Measurements from ENCODE around the gene CTAG1B.
"Not testable (repeated sequence)": the region's sequence is repeated elsewhere in the genome, so short reads cannot be mapped to it uniquely, and the experiment has no call there.

The CTAG1B gene

DNA sequence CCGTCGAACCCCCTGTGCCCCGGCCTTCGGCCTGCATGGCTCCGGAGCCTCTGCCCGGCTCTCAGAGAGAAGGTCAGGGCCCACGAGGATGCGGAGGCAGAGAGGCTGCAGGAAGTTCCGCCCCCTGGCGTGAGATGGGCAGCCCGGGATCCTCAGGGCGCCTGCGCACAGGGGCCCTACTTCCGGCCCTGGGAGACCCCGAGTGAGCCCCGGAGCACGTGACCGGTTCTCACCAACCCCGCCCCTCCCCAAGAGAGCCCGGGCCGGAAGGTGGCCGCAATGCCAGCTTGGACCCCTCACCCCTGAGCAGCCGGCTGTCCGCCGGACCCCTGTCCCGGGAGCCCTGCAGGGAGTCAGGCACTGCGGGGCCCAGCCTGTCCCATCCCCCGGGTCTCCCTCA is at the start of gene CTAG1B:
TSS of gene CTAG1B (minus strand) at position 101 of the 400 bp plus-strand sequence. CDS start at position 37, 64 bp downstream.
- not testable (repeated sequence) for DNase-seq

DNA sequence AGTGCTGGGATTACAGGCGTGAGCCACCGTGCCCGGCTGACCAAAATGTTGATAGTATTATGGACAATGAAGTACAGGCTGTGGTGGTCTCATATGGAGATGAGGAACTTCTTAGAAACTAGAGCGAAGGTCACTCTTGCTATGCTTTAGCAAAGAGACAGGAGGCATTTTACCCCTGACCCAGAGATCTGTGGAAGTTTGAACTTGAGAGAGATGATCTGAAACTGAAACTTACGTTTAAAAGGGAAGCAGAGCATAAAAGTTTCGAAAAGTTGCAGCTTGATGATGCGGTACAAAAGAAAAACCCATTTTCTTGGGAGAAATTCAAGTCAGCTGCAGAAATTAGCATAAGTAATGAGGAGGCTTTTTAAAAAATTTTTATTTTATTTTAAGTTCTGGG is 42.8 kb upstream of the CTAG1B start:
- DNase-seq = no peak

DNA sequence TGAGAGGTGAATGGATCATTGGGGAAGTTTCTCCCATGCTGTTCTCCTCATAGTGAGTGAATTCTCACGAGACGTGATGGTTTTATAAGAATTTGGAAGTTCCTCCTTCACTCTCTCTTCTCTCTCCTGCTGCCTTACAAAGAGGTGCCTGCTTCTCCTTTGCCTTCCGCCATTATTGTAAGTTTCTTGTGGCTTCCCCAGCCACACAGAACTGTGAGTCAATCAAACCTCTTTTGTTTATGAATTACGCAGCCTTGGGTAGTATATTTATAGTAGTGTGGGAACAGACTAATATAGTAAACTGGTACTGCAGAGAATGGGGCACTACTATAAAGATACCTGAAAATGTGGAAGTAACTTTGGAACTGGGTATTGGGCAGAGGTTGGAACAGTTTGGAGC is 42.1 kb upstream of the CTAG1B start:
- no peak for DNase-seq

DNA sequence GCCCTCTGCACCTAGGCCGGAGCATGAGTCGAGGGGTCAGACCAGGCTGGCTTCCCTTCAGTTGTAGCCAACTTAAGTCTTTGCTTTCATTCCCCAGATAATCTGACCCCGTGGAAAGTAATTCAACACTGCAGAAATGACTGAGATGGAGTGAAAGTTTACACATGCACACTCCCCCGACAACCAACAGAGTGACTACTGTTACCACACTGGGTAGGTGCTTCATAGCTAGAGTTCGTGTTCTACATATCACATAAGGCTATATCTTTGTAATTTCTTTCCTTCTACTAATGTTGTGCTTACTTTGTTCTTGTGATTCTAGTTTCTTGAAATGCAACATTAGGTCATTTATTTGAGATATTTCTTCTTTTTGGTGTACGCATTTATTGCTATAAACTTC is 41.5 kb upstream of the CTAG1B start:
- DNase-seq = no peak

DNA sequence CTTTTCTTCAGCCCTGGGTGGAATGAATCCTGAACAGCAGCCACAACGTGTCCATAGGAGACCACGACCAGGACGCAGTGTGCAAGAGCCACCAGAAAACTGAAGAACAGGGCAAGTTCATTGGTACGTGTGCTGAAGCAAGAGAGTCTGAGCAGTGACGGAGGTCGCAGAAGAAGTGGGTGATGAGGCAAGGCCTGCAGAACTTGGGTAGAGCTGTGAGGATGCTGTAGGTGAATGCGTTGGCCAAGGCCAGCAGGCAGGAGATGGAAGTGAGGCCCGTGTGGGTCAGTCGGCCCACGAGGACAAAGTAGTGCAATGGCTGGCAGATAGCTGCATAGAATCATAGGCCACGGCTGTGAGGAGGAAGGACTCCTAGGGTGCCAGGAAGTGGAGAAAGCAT is 39.9 kb upstream of the CTAG1B start:
- no peak for DNase-seq

GRCh38 chrX:154658187-154658586 is 39.1 kb upstream of the CTAG1B start:
- no peak for DNase-seq

- no peak for DNase-seq
These were observed 38.2 kb upstream of the CTAG1B start for GRCh38 chrX:154657226-154657805.

DNA sequence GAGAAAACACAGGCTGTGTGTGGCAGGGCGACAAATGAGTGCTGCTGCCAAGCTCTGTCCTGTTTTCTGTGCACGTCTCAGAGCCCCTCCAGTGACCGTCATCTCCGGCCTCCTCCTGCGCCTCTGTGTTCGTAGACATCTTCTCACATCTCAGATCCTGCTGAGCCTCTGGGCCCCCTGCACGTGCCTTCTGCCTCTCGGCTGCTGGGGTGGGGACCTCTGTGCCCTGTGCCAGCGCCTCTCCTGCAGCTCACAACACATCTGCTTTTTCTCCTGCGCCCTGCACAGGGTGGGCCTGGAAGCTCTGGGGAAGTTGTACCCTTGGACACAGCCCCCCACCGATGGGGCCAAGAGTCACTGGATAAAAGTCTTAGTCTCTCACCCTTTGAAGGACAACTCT is 36.7 kb upstream of the CTAG1B start:
- DNase-seq = no peak

- no peak for DNase-seq
These were observed 36.3 kb upstream of the CTAG1B start for GRCh38 chrX:154655346-154655745.

DNA sequence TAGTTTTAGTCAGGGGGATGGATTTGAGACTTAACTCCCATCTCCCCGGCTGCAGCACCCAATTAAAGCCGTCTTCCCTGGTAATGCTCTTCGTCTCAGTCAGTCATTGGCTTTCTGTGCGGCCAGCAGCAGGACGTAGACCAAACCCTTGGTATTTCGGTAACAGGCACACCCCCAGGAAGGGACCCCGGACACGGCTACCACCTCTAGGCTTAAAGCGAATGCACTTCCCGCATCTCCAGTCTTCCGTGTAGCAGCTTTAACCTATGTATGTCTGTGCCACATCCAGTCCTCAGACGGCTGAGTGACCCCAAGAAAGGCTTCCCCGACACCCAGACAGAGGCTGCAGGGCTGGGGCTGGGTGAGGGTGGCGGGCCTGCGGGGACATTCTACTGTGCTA is 35.8 kb upstream of the CTAG1B start:
- no peak for DNase-seq

DNA sequence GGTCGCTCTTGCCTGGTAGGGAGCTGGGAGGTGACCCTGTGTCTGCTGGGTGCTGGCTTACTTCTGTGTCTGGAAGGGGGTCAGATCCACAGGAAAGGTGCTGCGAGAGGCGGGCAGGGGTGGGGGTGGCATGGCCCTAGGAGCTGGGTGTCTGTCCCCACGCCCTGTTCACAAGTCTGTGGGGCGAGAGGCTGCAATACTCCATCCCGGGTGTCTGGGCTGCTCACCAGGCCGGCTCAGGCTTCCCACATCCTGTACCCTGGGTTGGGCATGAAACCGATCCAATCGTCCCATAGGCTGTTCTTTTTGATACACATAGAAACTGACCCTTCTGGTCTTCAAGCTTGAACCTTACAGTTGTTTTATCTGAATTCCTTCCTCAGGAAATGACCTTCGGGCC is 35.3 kb upstream of the CTAG1B start:
- DNase-seq = no peak

DNA sequence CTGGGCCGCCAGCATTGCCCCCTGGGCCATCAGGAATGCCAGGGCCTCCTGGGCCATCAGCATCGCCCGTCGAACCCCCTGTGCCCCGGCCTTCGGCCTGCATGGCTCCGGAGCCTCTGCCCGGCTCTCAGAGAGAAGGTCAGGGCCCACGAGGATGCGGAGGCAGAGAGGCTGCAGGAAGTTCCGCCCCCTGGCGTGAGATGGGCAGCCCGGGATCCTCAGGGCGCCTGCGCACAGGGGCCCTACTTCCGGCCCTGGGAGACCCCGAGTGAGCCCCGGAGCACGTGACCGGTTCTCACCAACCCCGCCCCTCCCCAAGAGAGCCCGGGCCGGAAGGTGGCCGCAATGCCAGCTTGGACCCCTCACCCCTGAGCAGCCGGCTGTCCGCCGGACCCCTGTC is 34.3 kb upstream of the CTAG1B start, which contains the start of gene CTAG2:
TSS of gene CTAG2 (minus strand) at position 167 of the 400 bp plus-strand sequence. CDS start at position 103, 64 bp downstream.
- not testable (repeated sequence) for DNase-seq

DNA sequence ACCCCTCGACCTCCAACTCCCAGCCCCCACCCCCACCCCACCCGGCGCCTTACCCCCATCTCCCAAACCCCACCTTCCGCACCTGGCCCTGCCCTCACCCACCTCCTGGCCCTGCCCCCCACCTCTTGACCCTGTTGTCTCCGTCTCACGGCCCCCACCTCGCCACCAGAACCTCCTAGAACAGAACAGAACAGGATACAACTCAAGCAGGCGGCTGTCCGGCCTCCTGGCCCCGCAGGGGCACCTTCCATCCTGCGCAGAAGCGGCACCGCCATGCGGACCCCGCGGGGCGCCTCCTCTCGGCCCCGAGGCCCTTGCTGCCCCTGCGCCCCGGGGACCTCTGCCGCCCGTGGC is 33.9 kb upstream of the CTAG1B start:
- DNase-seq = no peak

DNA sequence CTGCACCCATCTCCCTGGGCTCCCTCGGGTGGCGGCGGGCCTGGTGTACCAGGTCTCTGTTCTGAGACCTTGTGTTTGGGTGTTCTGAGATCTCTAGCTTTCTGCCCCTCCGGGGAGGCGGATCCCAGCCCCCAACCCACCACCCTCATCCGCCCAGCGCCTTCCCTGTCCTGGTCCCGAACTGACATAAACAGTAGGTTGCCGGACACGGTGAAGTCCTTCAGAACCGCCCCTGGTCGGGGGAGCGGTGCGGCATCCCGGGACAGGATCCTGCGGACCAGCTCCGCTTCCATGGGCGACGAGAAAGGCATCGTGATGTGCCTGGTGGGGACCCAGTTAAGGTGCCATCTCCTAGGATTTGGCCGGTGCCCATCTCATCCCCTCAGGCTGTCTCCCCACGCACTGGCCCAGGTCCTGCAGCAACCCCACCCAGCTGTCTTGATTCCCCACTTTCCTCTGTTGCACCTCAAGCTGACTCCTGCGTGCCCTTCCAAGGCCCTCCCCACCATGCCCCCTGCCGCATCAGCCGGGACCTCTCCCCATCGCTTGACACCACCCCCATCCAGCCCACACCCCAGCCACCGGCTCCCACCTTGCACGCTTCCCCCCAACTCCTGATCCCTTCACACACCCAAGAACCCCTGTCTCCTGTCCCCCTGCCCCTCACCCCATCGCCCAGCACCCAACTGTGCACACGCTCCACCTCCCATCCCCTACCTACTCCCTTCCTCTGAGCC is 33.4 kb upstream of the CTAG1B start:
- no peak for DNase-seq

DNA sequence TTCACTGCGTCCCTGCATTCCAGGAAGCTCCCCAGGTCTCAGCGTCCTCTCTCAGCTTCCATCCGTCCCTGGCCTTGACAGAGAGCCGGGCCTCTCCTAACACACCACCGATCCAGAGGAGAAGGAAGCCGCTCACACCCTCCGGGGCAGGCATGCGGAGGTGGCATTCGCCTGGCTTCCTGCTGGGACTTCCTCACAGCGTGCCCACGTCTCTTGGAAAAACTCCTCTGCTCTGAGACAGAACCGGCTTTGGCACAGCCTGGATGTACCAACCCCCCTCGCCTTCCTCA is 31.1 kb upstream of the CTAG1B start:
- DNase-seq = no peak

GRCh38 chrX:154649503-154650220 is 30.6 kb upstream of the CTAG1B start:
- no peak for DNase-seq

DNA sequence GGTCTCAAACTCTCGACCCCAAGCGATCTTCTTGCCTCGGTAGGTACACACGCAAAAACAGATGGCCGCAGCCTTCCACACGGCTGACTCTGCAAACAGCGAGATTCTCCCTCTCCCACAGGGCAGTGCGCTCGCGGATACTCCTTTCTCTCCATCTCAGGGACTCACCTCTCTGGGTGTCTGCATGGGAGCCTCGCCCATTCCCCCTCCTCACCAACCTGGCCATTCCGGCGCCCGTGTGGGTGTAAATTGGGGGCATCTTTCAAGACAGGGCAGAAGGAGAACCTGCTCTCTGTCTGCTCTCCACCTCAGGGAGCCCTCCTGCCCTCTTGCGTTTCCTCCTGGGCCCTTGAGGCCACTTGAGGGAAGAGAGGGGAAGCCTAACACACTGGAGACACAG is 29.8 kb upstream of the CTAG1B start:
- DNase-seq = no peak

DNA sequence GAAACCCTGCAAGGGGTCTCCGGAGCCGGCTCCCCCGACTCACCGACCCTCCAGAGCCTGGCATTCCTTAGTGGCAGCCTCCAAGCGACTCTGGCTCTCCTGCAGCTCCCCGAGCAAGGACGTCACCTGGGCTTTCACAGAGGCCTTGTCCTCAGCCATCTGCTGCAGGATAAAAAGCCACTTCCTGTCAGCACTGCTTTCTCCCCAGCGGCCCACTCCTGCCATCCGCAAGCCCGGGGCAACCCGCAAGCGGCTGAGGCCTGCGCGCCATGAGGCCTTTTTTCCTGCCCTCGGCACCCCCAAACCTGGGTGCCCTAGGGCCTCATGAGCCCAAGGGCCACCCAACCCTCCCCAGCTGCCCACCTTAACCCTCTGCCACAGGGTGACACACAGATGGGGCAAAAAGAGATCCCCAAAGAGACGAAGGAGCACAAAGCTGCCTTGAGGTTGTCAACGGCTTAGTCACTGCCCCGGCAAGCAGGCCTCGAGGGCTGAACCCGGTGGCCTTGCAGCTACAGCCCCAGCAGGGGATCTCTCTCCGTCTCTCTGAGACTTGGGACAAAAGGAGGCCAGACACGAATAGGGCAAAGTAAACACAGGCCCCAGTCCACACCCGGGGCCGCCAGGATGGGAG is 26.8 kb upstream of the CTAG1B start:
- DNase-seq = not testable (repeated sequence)

- DNase-seq = not testable (repeated sequence)
These were observed 24.6 kb upstream of the CTAG1B start for GRCh38 chrX:154643708-154644107.

DNA sequence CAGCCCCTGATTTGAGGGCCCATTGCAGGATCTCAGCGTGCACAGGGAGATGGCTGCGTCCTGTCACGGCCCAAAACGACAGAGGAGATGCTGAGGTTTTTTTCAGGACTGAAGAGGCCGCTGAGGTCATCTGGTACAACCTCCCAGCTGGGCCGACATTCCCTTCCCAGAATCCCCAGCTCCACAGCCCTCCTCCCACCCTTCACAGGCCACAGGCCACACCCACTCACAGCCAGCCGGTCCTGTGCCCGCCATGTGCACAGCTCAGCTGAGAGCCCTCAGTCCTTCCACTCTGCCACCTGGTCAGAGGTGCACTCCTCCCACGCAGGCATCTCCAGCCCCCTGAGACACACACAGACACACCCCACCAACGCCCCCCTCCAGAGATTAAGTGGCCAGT is 22.7 kb upstream of the CTAG1B start:
- DNase-seq = not testable (repeated sequence)

- not testable (repeated sequence) for DNase-seq
These were observed 14.6 kb upstream of the CTAG1B start for GRCh38 chrX:154633661-154634060.

DNA sequence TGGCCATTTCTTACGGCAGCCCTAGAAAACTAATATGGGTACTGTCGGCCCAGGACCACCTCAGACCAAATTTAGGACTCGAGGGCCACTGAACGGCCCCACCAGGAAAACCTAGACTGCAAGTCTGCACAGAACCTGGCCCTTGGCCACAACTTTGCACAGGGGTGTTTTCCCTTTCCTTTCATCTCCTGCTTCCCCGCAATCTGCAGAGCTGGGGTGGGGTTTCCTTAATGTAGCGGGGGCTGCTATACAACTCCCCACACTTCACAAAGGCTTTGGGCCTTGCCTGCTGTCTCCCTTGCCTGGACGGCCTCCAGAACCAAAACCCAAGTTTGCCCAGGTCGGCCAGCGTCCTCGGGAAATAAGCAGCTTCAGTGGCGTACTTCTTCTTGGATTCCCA is 11.9 kb upstream of the CTAG1B start:
- DNase-seq = not testable (repeated sequence)

DNA sequence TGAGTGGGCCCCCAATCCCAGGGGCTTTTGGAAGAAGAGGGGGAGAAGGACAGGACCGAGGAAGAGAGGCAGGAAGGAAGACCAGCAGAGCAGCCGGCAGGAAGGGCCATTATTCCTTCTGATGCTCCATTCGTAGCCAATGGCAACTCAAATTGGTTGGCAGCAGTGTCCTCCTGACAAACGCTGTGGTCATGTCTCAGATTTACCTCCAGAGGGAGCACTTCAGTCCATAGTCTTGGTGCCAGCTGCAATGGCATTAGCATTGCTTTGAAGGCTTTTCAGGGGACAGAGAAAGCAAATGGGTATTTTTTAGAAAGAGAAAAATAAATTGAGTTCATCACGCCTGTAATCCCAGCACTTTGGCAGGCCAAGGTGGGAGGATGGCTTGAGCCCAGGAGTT is 9.9 kb upstream of the CTAG1B start:
- DNase-seq = not testable (repeated sequence)
